Left cardiac atrium (tissue), 4 donors: ENCODE measurements around the gene ZFYVE28. TPM values are rescaled to one million over a fixed set of nuclear protein-coding genes. Genes with fewer than 3 reads are reported as not detected.
"Not testable (repeated sequence)": the region's sequence is repeated elsewhere in the genome, so short reads cannot be mapped to it uniquely, and the experiment has no call there.

Experiments used
- ATAC-seq, 2 donors: fragments of 200-7000 bp; cut with Tn5 transposase; one replicate each; pipeline ENCODE4 v1.9.1; 2020; ENCODE audit warnings: mild to moderate bottlenecking in 2 of 2, moderate library complexity in 2 of 2
- DNase-seq: peaks from one replicate; pipeline ENCODE4 v3.0.0-alpha.2; 2020
- intact Hi-C, 2 donors: fragments of 100-400 bp; cut with DNase I; formaldehyde crosslinking; loops; one replicate each; pipeline versions ENCODE4 v1.14.1 to v1.15.1; 2022 to 2023
- total RNA-seq, 2 donors: library from RNA; stranded (reverse); fragmentation: NEBNext Ultra II Directional; extraction: Animal tissue kit (Norgen Biotek cat#: 25700); gene quantifications; one replicate each; pipeline ENCODE4 v1.2.1, GENCODE V29; 2021
- donor health status: DM: no; HTN: yes; CAD: no.
- donor health status: DM: no; HTN: yes; CAD: no; lungs with severe emphysema.
- donor health status: DM: yes; HTN: yes; CAD: no.
- donor health status: Dilated cardiomyopathy.

The ZFYVE28 gene
- total RNA-seq, 2 donors from 2014 or later = 5.2 to 7.2 TPM

- intact Hi-C loops = loop anchor here in 1 of 2 donors (10.0 kb wide), 1 partner anchor 170 kb away; the partner anchor contains the start of genes CFAP99 and ZFYVE28
Measured at GRCh38 chr4:2245057-2245786, 173.2 kb downstream of the ZFYVE28 start.

GRCh38 chr4:2243681-2244380, 174.6 kb downstream of the ZFYVE28 start:
- peak; percentile 59 for DNase-seq
- peak; percentile 12 to 20 for ATAC-seq
- intact Hi-C loops = loop anchor here in 1 of 2 donors (10.0 kb wide), 1 partner anchor 171 kb away; the partner anchor contains the start of genes CFAP99 and ZFYVE28

More at GRCh38 chr4:2245057-2245786, 173.2 kb downstream of the ZFYVE28 start:
- ATAC-seq (no peak), DNase-seq (no peak)

GRCh38 chr4:2241410-2242353, 176.8 kb downstream of the ZFYVE28 start, which contains the start of the genes HAUS3 and POLN:
TSS of gene HAUS3 (minus strand) at chr4:2242121. CDS start at chr4:2240946, 1,175 bp downstream.
TSS of gene POLN (minus strand) at chr4:2242121. CDS start at chr4:2229231, 12,890 bp downstream.
- ATAC-seq (peak; percentile 99), DNase-seq (peak; percentile 98)
- intact Hi-C loops = loop anchor here in 1 of 2 donors (10.0 kb wide), 1 partner anchor 173 kb away; the partner anchor contains the start of genes CFAP99 and ZFYVE28

- intact Hi-C loops = loop anchor here in 1 of 2 donors (10.0 kb wide), 1 partner anchor 174 kb away; the partner anchor contains the start of genes CFAP99 and ZFYVE28
- DNase-seq = no peak
- ATAC-seq = no peak
Measured at GRCh38 chr4:2241003-2241402, 177.4 kb downstream of the ZFYVE28 start.

- ATAC-seq = no peak
- intact Hi-C loops = no loop called here
- DNase-seq = no peak
Measured at GRCh38 chr4:2236944-2237666, 181.3 kb downstream of the ZFYVE28 start.

- intact Hi-C loops = no loop called here
- ATAC-seq = no peak
- no peak for DNase-seq
Measured at GRCh38 chr4:2231082-2231481, 187.4 kb downstream of the ZFYVE28 start.

- DNase-seq (no peak), ATAC-seq (no peak)
- intact Hi-C loops = no loop called here
Measured at GRCh38 chr4:2226261-2226660, 192.2 kb downstream of the ZFYVE28 start.

- ATAC-seq (no peak), DNase-seq (no peak)
- intact Hi-C loops = loop anchor here (5.0 kb wide), 2 partner anchors 204 to 239 kb away; no protein-coding TSS in a partner anchor
Measured at GRCh38 chr4:2222838-2223237, 195.6 kb downstream of the ZFYVE28 start.

GRCh38 chr4:2221378-2221777, 197.1 kb downstream of the ZFYVE28 start:
- DNase-seq, ATAC-seq: not testable (repeated sequence)
- intact Hi-C loops = loop anchor here (5.0 kb wide), 2 partner anchors 206 to 241 kb away; no protein-coding TSS in a partner anchor

GRCh38 chr4:2220016-2220630, 198.3 kb downstream of the ZFYVE28 start:
- ATAC-seq = peak; percentile 88 to 95
- intact Hi-C loops = loop anchor here (5.0 kb wide), 2 partner anchors 207 to 242 kb away; no protein-coding TSS in a partner anchor
- peak; percentile 69 for DNase-seq

Other genes with a start within 250 kb of the ZFYVE28 start
- gene HAUS3, start 176.5 kb downstream of the ZFYVE28 start, total RNA-seq = 1 to 10 TPM; 6.7 to 7.3 TPM
- 1 to 10 TPM; 2.4 to 6.3 TPM for gene POLN, start 176.5 kb downstream of the ZFYVE28 start, total RNA-seq
- gene MXD4, start 156.5 kb downstream of the ZFYVE28 start, total RNA-seq = 10 to 100 TPM; 27.7 to 46.9 TPM
- not detected for gene CFAP99, start 310 bp upstream of the ZFYVE28 start, total RNA-seq
- gene RNF4, start 50.5 kb upstream of the ZFYVE28 start, total RNA-seq = 10 to 100 TPM; 22.5 to 37.0 TPM
- 10 to 100 TPM; 15.1 to 16.6 TPM for gene FAM193A, start 118.0 kb upstream of the ZFYVE28 start, total RNA-seq